Cardiac fibroblast (primary cell): ENCODE data around the gene TMEM225B.
"Not testable (repeated sequence)": the region's sequence is repeated elsewhere in the genome, so short reads cannot be mapped to it uniquely, and the experiment has no call there.

Experiments
- DNase-seq, 2 donors: peaks; one replicate each; pipeline versions ENCODE4 v3.0.0 to v3.0.0-alpha.2; 2010; ENCODE audit warnings: low read depth in 2 of 2
- H3K4me3 ChIP-seq, 2 donors: replicated peaks in 1 of 2; 1 replicate in 1 of 2; 2 replicates in 1 of 2; pipeline ENCODE4 v1.5.1; 2011; ENCODE audit warnings: low read depth in 2 of 2, low read length in 2 of 2, mild to moderate bottlenecking in 2 of 2, moderate library complexity in 1 of 2
- TF ChIP-seq, protein P1 (sequence below): IDR thresholded peaks from one replicate; pipeline ENCODE4 v1.5.1; 2011; ENCODE audit warnings: low read depth, mild to moderate bottlenecking, low read length, inconsistent platforms

Gene TMEM225B

DNA sequence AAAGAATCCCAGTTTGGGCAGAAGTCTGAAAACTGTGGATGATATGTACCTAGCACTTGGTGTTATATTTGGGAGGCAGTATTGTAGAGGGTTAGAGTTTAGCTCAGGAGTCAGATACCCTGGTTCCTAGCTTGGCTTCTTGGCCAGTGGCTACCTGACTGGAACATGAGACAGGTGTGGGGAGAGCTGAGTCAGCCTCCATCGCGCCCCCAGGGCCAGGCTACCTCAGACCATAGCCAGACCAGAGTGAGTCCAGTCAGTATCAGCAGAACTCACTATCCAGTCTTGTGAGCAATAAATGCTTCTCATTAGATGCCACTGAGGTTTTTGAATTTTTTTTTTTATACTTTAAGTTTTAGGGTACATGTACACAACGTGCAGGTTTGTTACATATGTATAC lies 55.7 kb downstream of the TMEM225B start:
- no peak overlapping the region for H3K4me3 ChIP-seq
- TF ChIP-seq, protein P1, sequence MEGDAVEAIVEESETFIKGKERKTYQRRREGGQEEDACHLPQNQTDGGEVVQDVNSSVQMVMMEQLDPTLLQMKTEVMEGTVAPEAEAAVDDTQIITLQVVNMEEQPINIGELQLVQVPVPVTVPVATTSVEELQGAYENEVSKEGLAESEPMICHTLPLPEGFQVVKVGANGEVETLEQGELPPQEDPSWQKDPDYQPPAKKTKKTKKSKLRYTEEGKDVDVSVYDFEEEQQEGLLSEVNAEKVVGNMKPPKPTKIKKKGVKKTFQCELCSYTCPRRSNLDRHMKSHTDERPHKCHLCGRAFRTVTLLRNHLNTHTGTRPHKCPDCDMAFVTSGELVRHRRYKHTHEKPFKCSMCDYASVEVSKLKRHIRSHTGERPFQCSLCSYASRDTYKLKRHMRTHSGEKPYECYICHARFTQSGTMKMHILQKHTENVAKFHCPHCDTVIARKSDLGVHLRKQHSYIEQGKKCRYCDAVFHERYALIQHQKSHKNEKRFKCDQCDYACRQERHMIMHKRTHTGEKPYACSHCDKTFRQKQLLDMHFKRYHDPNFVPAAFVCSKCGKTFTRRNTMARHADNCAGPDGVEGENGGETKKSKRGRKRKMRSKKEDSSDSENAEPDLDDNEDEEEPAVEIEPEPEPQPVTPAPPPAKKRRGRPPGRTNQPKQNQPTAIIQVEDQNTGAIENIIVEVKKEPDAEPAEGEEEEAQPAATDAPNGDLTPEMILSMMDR, result no peak
- DNase-seq, result no peak

GRCh38 chr7:99654626-99655025 lies 56.6 kb downstream of the TMEM225B start:
- DNase-seq, H3K4me3 ChIP-seq: not testable (repeated sequence)

DNA sequence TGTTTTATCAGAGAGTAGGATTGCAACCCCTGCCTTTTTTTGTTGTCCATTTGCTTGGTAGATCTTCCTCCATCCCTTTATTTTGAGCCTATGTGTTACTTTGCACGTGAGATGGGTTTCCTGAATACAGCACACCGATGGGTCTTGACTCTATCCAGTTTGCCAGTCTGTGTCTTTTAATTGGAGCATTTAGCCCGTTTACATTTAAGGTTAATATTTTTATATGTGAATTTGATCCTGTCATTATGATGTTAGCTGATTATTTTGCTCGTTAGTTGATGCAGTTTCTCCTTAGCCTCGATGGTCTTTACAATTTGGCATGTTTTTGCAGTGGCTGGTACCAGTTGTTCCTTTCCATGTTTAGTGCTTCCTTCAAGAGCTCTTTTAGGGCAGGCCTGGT lies 59.8 kb downstream of the TMEM225B start:
- H3K4me3 ChIP-seq, DNase-seq: not testable (repeated sequence)
